K562 (cell line): ENCODE measurements around the gene TSKS. TPM values are rescaled to one million over a fixed set of nuclear protein-coding genes. Genes with fewer than 3 reads are reported as not detected.

ENCODE experiments used
- ARNT ChIP-seq, 2 experiments: fragments of 450-650 bp; IDR thresholded peaks; 2 replicates each; pipeline ENCODE4 v1.6.1; 2016; ENCODE audit warnings: mild to moderate bottlenecking in 1 of 2
- ASH1L ChIP-seq: fragments of 450-650 bp; IDR thresholded peaks from 2 replicates; pipeline ENCODE4 v1.6.1; 2018; ENCODE audit warnings: borderline replicate concordance, mild to moderate bottlenecking, low read depth; ENCODE audit not compliant: partially characterized antibody
- CBFA2T2 ChIP-seq: fragments of 450-650 bp; conservative IDR thresholded peaks from 2 replicates; pipeline ENCODE4 v1.6.1; 2017; ENCODE audit warnings: mild to moderate bottlenecking
- EP300 ChIP-seq: IDR thresholded peaks from 2 replicates; pipeline ENCODE4 v1.6.1; 2012; ENCODE audit warnings: low read length, improper control_type of control experiment
- FOXM1 ChIP-seq, 2 experiments: fragments of 450-650 bp in 1 of 2; sonication (generic) in 1 of 2; formaldehyde crosslinking in 1 of 2; IDR thresholded peaks; 2 replicates each; pipeline versions ENCODE4 v1.6.1 to v1.9.0; 2017 to 2022; ENCODE audit warnings: low read depth in 2 of 2, mild to moderate bottlenecking in 2 of 2, missing genetic modification reagents in 1 of 2, moderate library complexity in 1 of 2
- FOXP1 ChIP-seq: sonication (generic); formaldehyde crosslinking; IDR thresholded peaks from 2 replicates; pipeline ENCODE4 v1.8.0; 2022; ENCODE audit warnings: mild to moderate bottlenecking, missing genetic modification reagents
- ILF3 ChIP-seq: fragments of 450-650 bp; IDR thresholded peaks from 2 replicates; pipeline ENCODE4 v1.6.1; 2018; ENCODE audit warnings: antibody characterized with exemption, mild to moderate bottlenecking, moderate library complexity, borderline replicate concordance
- MAX ChIP-seq: sonication (generic); formaldehyde crosslinking; IDR thresholded peaks from 2 replicates; pipeline ENCODE4 v1.9.0; 2022; ENCODE audit warnings: mild to moderate bottlenecking, missing genetic modification reagents
- MCM7 ChIP-seq, 2 experiments: fragments of 450-650 bp; IDR thresholded peaks; 2 replicates each; pipeline ENCODE4 v1.6.1; 2016 to 2018
- MLLT1 ChIP-seq, 2 experiments: fragments of 450-650 bp; IDR thresholded peaks; 2 replicates each; pipeline ENCODE4 v1.6.1; 2016
- MYNN ChIP-seq, 2 experiments: sonication (generic); formaldehyde crosslinking in 1 of 2; IDR thresholded peaks; 2 replicates each; pipeline versions ENCODE4 v1.5.0 to v1.6.1; 2016 to 2020; ENCODE audit warnings: antibody characterized with exemption in 1 of 2, missing genetic modification reagents in 1 of 2
- NCOA2 ChIP-seq, 2 experiments: fragments of 450-650 bp; IDR thresholded peaks; 2 replicates each; pipeline ENCODE4 v1.6.1; 2018; ENCODE audit warnings: mild to moderate bottlenecking in 2 of 2, moderate library complexity in 1 of 2; ENCODE audit not compliant: partially characterized antibody in 2 of 2
- NR2C1 ChIP-seq, 2 experiments: fragments of 450-650 bp; IDR thresholded peaks; 2 replicates each; pipeline ENCODE4 v1.6.1; 2017; ENCODE audit warnings: mild to moderate bottlenecking in 2 of 2, antibody characterized with exemption in 1 of 2, inconsistent platforms in 1 of 2, missing compliant biosample characterization in 1 of 2, missing genetic modification characterization in 1 of 2
- PRDM10 ChIP-seq: fragments of 450-650 bp; IDR thresholded peaks from 2 replicates; pipeline ENCODE4 v1.6.1; 2018; ENCODE audit not compliant: partially characterized antibody
- RFX1 ChIP-seq: fragments of 450-650 bp; IDR thresholded peaks from 2 replicates; pipeline ENCODE4 v1.6.1; 2016; ENCODE audit warnings: mild to moderate bottlenecking, moderate library complexity
- SRF ChIP-seq, 2 experiments: fragments of 250-450, 450-650 bp in 1 of 2; sonication (Bioruptor Pico) in 1 of 2; sonication (generic) in 1 of 2; formaldehyde crosslinking; IDR thresholded peaks; 2 replicates each; pipeline versions ENCODE4 v1.5.0 to v1.5.1; 2020 to 2022; ENCODE audit warnings: mild to moderate bottlenecking in 1 of 2, missing genetic modification reagents in 1 of 2
- TBP ChIP-seq: optimal IDR thresholded peaks from 2 replicates; pipeline ENCODE3; 2011; ENCODE audit warnings: low read depth, low read length, improper control_type of control experiment
- ZBTB12 ChIP-seq: fragments of 250-450 bp; sonication (Bioruptor Pico); IDR thresholded peaks from 2 replicates; pipeline ENCODE4 v1.4.0; 2020
- ZFX ChIP-seq: sonication (generic); formaldehyde crosslinking; IDR thresholded peaks from 2 replicates; pipeline ENCODE4 v1.8.0; 2022; ENCODE audit warnings: mild to moderate bottlenecking, missing genetic modification reagents, moderate library complexity
- ZNF165 ChIP-seq: fragments of 250-450 bp; sonication (Bioruptor Pico); IDR thresholded peaks from 2 replicates; pipeline ENCODE4 v1.4.0; 2020; ENCODE audit warnings: borderline replicate concordance
- polyA plus RNA-seq, 8 experiments: library from polyadenylated mRNA; depleted of rRNA in 4 of 8; stranded (reverse) in 5 of 8; unstranded in 3 of 8; fragments of >200 nt; fragmentation: Nextera tagmentation in 2 of 8; fragmentation: Illumina TruSeq in 1 of 8; extraction: Ambion mirVana in 2 of 8; extraction: Trizol in 1 of 8; gene quantifications; 2 replicates each; pipeline versions ENCODE4 v1.2.1 to v1.2.3, GENCODE V29; 2011 to 2014; ENCODE audit warnings: inconsistent platforms in 1 of 8, missing spikeins in 1 of 8
- total RNA-seq, 7 experiments: library from RNA; depleted of rRNA in 6 of 7; stranded (reverse); fragments of >200 nt in 6 of 7; fragmentation: Illumina TruSeq in 2 of 7; extraction: Trizol in 2 of 7; gene quantifications; 2 replicates each; pipeline versions ENCODE4 v1.2.1 to v1.2.3, GENCODE V29; 2011 to 2021; ENCODE audit warnings: low replicate concordance in 1 of 7

The TSKS gene
- total and polyA plus RNA-seq, 9 of the 15 experiments (the other 6 are each of a cell fraction or from before 2014, with no cell fraction given) = 0.14 to 4.5 (median 0.80) TPM

GRCh38 chr19:49766007-49766929 lies 3.2 kb upstream of the TSKS start (continued):
- TF ChIP-seq ZBTB12 (CRISPR knock-in tag) (peak; percentile 47; the same call in 1 of the 2 replicates), CBFA2T2 (no peak), NR2C1 (IDR thresholded peaks at IDR 0.05) (no peak), NR2C1 (tag; IDR thresholded peaks at IDR 0.05) (no peak), MAX (CRISPR knock-in tag) (peak; percentile 65), ILF3 (no peak), MYNN (IDR thresholded peaks at IDR 0.05) (no peak), MYNN (CRISPR knock-in tag; IDR thresholded peaks at IDR 0.05) (no peak), ARNT (IDR thresholded peaks at IDR 0.05) (peak; percentile 45 to 71; a peak in 3 of 4 replicates), NCOA2 (IDR thresholded peaks at IDR 0.05; ENCODE audit: partially characterized antibody in 2 of 2) (no peak), FOXP1 (CRISPR knock-in tag) (peak; percentile 22; the same call in 1 of the 2 replicates), FOXM1 (IDR thresholded peaks at IDR 0.05; ENCODE audit: low read depth) (no peak; the same call in 1 of the 2 replicates), FOXM1 (CRISPR knock-in tag; IDR thresholded peaks at IDR 0.05; ENCODE audit: low read depth) (0 out of 2 replicates have a peak, but pooled peaks have one; percentile 18), RFX1 (peak; percentile 94), ZFX (CRISPR knock-in tag) (0 out of 2 replicates have a peak, but pooled peaks have one; percentile 33), EP300 (0 out of 2 replicates have a peak, but pooled peaks have one; percentile 35), MCM7 (IDR thresholded peaks at IDR 0.05) (no peak), ASH1L (peak; percentile 98), MLLT1 (IDR thresholded peaks at IDR 0.05) (peak in 1 of 2 experiments; percentile 46), ZNF165 (CRISPR knock-in tag) (no peak), TBP (peak; percentile 86), PRDM10 (peak; percentile 6), SRF (CRISPR knock-in tag; IDR thresholded peaks at IDR 0.05) (peak in 1 of 2 experiments; percentile 46; a peak in 1 of 4 replicates)
